ENCODE measurements around the gene LRFN4.

- no peak for TF ChIP-seq KAT7 (CRISPR knock-in tag; IDR thresholded peaks at IDR 0.05; ENCODE audit: borderline replicate concordance)
- TF ChIP-seq HMGXB4 (CRISPR knock-in tag; IDR thresholded peaks at IDR 0.05), result no peak
- TF ChIP-seq CBFB (CRISPR knock-in tag; IDR thresholded peaks at IDR 0.05; ENCODE audit: low read depth), result no peak
- no peak for TF ChIP-seq ESRRA (CRISPR knock-in tag; IDR thresholded peaks at IDR 0.05; ENCODE audit: borderline replicate concordance)
Observed at GRCh38 chr11:66878474-66878873, 21.6 kb downstream of the LRFN4 start.

All from WTC11 (cell line).